HepG2 (cell line): ENCODE measurements around the gene USP7. TPM values are rescaled to one million over a fixed set of nuclear protein-coding genes. Genes with fewer than 3 reads are reported as not detected.

Source experiments
- ELF1 ChIP-seq: sonication (generic); formaldehyde crosslinking; IDR thresholded peaks from 2 replicates; pipeline ENCODE4 v1.4.0; 2020; ENCODE audit warnings: missing genetic modification reagents
- FIP1L1 ChIP-seq: fragments of 200-400 bp; formaldehyde crosslinking; IDR thresholded peaks from 2 replicates; pipeline ENCODE4 v1.6.1; 2018; ENCODE audit warnings: low read depth, mild to moderate bottlenecking, low read length, moderate library complexity, borderline replicate concordance; ENCODE audit not compliant: insufficient read depth
- MAFG ChIP-seq: sonication (generic); formaldehyde crosslinking; IDR thresholded peaks from 2 replicates; pipeline ENCODE4 v1.5.1; 2020; ENCODE audit warnings: mild to moderate bottlenecking, missing genetic modification reagents
- NRL ChIP-seq: sonication (generic); formaldehyde crosslinking; IDR thresholded peaks from 2 replicates; pipeline ENCODE4 v1.5.0; 2020; ENCODE audit warnings: missing genetic modification reagents, mild to moderate bottlenecking, moderate library complexity, borderline replicate concordance
- SP4 ChIP-seq: sonication (generic); formaldehyde crosslinking; IDR thresholded peaks from 2 replicates; pipeline ENCODE4 v1.8.1; 2023; ENCODE audit warnings: mild to moderate bottlenecking, missing genetic modification reagents
- SRSF9 ChIP-seq: fragments of 200-400 bp; formaldehyde crosslinking; IDR thresholded peaks from 2 replicates; pipeline ENCODE4 v1.6.1; 2018; ENCODE audit warnings: borderline replicate concordance, mild to moderate bottlenecking, low read depth, low read length; ENCODE audit not compliant: insufficient read depth, poor library complexity, severe bottlenecking
- ZNF160 ChIP-seq: sonication (generic); formaldehyde crosslinking; IDR thresholded peaks from 2 replicates; pipeline ENCODE4 v1.8.0; 2022; ENCODE audit warnings: mild to moderate bottlenecking, inconsistent platforms, missing genetic modification reagents
- ZNF260 ChIP-seq: sonication (generic); formaldehyde crosslinking; IDR thresholded peaks from 2 replicates; pipeline ENCODE4 v1.4.0; 2020; ENCODE audit warnings: missing genetic modification reagents, low read depth, mild to moderate bottlenecking, borderline replicate concordance
- ZNF567 ChIP-seq: sonication (generic); formaldehyde crosslinking; IDR thresholded peaks from 2 replicates; pipeline ENCODE4 v1.8.1; 2023; ENCODE audit warnings: mild to moderate bottlenecking, missing genetic modification reagents, borderline replicate concordance
- ZNF724P ChIP-seq: sonication (generic); formaldehyde crosslinking; IDR thresholded peaks from 2 replicates; pipeline ENCODE4 v1.8.0; 2022; ENCODE audit warnings: missing genetic modification reagents, borderline replicate concordance
- polyA plus RNA-seq, 8 experiments: library from polyadenylated mRNA; depleted of rRNA in 3 of 8; stranded (reverse) in 7 of 8; unstranded in 1 of 8; fragments of >200 nt; fragmentation: Illumina TruSeq in 4 of 8; extraction: Trizol in 4 of 8; gene quantifications; 2 replicates each; pipeline versions ENCODE4 v1.2.1 to v1.2.3, GENCODE V29; 2011 to 2016; ENCODE audit warnings: low read depth in 4 of 8, missing spikeins in 1 of 8, mixed read lengths in 1 of 8; ENCODE audit not compliant: insufficient read depth in 1 of 8
- total RNA-seq, 5 experiments: library from RNA; depleted of rRNA; stranded (reverse); fragments of >200 nt; fragmentation: Illumina TruSeq; extraction: Trizol; gene quantifications; 2 replicates each; pipeline ENCODE4 v1.2.3, GENCODE V29; 2016; ENCODE audit warnings: low read depth in 1 of 5
- TF ChIP-seq, protein P1 (sequence below): sonication (generic); formaldehyde crosslinking; IDR thresholded peaks from 2 replicates; pipeline ENCODE4 v1.8.1; 2023; ENCODE audit warnings: mild to moderate bottlenecking, moderate library complexity, missing genetic modification reagents
- TF ChIP-seq, protein P2 (sequence below): sonication (generic); formaldehyde crosslinking; IDR thresholded peaks from 2 replicates; pipeline ENCODE4 v1.4.0; 2020; ENCODE audit warnings: mild to moderate bottlenecking, missing genetic modification reagents
- TF ChIP-seq, protein P3 (sequence below): IDR thresholded peaks from 2 replicates; pipeline ENCODE4 v1.6.1; 2016; ENCODE audit warnings: low read depth, control low read depth
- TF ChIP-seq, protein P4 (sequence below), 2 experiments: sonication (generic) in 1 of 2; formaldehyde crosslinking in 1 of 2; IDR thresholded peaks; 2 replicates each; pipeline versions ENCODE4 v1.4.0 to v1.6.1; 2016 to 2020; ENCODE audit warnings: borderline replicate concordance in 1 of 2, low read depth in 1 of 2, mild to moderate bottlenecking in 1 of 2, missing genetic modification reagents in 1 of 2

Gene USP7
- total and polyA plus RNA-seq, 2 of the 13 experiments (the other 11 are each of a cell fraction or from before 2014, with no cell fraction given) = 52.5 to 173 TPM

DNA sequence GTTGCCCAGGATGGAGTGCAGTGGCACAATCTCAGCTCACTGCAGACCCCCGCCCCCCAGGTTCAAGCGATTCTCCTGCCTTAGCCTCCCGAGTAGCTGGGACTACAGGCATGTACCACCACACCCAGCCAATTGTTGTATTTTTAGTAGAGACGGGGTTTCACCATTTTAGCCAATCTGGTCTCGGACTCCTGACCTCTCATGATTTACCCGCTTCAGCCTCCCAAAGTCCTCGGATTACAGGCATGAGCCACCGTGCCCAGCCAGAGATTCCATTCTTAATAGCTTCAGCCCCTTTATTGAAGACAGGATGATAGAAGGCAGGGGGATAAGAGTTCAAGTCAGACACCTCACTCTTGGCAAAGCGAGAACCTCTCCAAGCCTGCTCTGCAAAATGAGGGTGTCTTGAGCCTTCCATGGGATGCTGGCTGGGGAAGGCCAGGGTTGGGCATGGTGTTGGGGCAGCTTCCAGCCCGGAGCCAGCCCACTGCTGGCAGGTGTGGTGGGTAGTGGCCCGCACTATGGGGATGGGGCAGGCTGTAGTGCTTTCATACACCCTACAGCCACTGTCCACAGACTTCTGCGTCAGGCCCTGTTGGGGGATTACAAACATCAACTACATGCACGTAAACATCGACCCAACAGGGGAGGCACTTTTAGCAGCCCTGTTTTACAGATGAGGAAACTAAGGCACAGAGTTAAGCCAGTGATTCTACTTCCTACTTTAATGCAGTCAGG, 98.4 kb downstream of the USP7 start (continued):
- TF ChIP-seq ELF1 (CRISPR knock-in tag) (no peak), ZNF260 (CRISPR knock-in tag) (no peak), MAFG (CRISPR knock-in tag) (no peak), SRSF9 (no peak), ZNF160 (CRISPR knock-in tag) (peak; percentile 33; the same call in 1 of the 2 replicates), ZNF724P (CRISPR knock-in tag) (0 out of 2 replicates have a peak, but pooled peaks have one; percentile 12), NRL (peak; percentile 61; the same call in 1 of the 2 replicates), ZNF567 (peak; percentile 46; the same call in 1 of the 2 replicates), FIP1L1 (0 out of 2 replicates have a peak, but pooled peaks have one; percentile 42), SP4 (CRISPR knock-in tag) (0 out of 2 replicates have a peak, but pooled peaks have one; percentile 18)
- TF ChIP-seq, protein P1, sequence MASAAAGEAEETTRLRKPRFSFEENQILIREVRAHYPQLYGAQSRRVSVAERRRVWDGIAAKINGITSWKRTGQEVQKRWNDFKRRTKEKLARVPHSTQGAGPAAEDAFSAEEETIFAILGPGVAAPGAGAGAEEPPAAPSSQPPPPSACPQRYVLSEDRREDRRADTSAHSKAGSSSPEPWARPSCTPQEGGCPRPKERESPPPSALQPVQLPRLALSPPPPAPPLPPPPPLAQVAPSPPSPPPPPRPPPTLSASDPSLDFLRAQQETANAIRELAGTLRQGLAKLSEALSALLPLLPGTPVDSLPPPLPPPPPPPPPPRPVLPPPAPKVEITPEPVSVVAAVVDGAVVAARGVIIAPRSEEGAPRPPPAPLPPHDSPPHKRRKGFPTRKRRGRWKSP (CRISPR knock-in tag) = 0 out of 2 replicates have a peak, but pooled peaks have one; percentile 10
- TF ChIP-seq, protein P2, sequence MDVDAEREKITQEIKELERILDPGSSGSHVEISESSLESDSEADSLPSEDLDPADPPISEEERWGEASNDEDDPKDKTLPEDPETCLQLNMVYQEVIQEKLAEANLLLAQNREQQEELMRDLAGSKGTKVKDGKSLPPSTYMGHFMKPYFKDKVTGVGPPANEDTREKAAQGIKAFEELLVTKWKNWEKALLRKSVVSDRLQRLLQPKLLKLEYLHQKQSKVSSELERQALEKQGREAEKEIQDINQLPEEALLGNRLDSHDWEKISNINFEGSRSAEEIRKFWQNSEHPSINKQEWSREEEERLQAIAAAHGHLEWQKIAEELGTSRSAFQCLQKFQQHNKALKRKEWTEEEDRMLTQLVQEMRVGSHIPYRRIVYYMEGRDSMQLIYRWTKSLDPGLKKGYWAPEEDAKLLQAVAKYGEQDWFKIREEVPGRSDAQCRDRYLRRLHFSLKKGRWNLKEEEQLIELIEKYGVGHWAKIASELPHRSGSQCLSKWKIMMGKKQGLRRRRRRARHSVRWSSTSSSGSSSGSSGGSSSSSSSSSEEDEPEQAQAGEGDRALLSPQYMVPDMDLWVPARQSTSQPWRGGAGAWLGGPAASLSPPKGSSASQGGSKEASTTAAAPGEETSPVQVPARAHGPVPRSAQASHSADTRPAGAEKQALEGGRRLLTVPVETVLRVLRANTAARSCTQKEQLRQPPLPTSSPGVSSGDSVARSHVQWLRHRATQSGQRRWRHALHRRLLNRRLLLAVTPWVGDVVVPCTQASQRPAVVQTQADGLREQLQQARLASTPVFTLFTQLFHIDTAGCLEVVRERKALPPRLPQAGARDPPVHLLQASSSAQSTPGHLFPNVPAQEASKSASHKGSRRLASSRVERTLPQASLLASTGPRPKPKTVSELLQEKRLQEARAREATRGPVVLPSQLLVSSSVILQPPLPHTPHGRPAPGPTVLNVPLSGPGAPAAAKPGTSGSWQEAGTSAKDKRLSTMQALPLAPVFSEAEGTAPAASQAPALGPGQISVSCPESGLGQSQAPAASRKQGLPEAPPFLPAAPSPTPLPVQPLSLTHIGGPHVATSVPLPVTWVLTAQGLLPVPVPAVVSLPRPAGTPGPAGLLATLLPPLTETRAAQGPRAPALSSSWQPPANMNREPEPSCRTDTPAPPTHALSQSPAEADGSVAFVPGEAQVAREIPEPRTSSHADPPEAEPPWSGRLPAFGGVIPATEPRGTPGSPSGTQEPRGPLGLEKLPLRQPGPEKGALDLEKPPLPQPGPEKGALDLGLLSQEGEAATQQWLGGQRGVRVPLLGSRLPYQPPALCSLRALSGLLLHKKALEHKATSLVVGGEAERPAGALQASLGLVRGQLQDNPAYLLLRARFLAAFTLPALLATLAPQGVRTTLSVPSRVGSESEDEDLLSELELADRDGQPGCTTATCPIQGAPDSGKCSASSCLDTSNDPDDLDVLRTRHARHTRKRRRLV (CRISPR knock-in tag) = no peak
- TF ChIP-seq, protein P3, sequence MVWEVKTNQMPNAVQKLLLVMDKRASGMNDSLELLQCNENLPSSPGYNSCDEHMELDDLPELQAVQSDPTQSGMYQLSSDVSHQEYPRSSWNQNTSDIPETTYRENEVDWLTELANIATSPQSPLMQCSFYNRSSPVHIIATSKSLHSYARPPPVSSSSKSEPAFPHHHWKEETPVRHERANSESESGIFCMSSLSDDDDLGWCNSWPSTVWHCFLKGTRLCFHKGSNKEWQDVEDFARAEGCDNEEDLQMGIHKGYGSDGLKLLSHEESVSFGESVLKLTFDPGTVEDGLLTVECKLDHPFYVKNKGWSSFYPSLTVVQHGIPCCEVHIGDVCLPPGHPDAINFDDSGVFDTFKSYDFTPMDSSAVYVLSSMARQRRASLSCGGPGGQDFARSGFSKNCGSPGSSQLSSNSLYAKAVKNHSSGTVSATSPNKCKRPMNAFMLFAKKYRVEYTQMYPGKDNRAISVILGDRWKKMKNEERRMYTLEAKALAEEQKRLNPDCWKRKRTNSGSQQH (CRISPR knock-in tag) = no peak
- TF ChIP-seq, protein P4, sequence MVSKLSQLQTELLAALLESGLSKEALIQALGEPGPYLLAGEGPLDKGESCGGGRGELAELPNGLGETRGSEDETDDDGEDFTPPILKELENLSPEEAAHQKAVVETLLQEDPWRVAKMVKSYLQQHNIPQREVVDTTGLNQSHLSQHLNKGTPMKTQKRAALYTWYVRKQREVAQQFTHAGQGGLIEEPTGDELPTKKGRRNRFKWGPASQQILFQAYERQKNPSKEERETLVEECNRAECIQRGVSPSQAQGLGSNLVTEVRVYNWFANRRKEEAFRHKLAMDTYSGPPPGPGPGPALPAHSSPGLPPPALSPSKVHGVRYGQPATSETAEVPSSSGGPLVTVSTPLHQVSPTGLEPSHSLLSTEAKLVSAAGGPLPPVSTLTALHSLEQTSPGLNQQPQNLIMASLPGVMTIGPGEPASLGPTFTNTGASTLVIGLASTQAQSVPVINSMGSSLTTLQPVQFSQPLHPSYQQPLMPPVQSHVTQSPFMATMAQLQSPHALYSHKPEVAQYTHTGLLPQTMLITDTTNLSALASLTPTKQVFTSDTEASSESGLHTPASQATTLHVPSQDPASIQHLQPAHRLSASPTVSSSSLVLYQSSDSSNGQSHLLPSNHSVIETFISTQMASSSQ (IDR thresholded peaks at IDR 0.05; ENCODE audit: low read depth) = no peak
- TF ChIP-seq, protein P4 (CRISPR knock-in tag; IDR thresholded peaks at IDR 0.05; ENCODE audit: borderline replicate concordance) = 0 out of 2 replicates have a peak, but pooled peaks have one; percentile 35
